ENCODE data around the gene TMEM170A. TPM values are rescaled to one million over a fixed set of nuclear protein-coding genes. Genes with fewer than 3 reads are reported as not detected.

Gene TMEM170A
- total RNA-seq, 1 experiment from 2014 or later: 10.1 TPM

- Histone ChIP-seq H3F3A (ENCODE audit: low read length, unreplicated experiment) (no peaks in the 10 kb centered on the region), H3K79me2 (ENCODE audit: low read length) (peaks cover 99% of the 10 kb centered on the region), H3K27ac (ENCODE audit: low read length) (no peak overlapping the region), H3K4me3 (ENCODE audit: low read length) (no peak overlapping the region), H3K27me3 (ENCODE audit: low read length) (no peaks in the 10 kb centered on the region), H4K20me1 (ENCODE audit: low read length) (peaks cover 13% of the 10 kb centered on the region), H3K36me3 (ENCODE audit: low read depth, low read length) (no peaks in the 10 kb centered on the region), H3K9ac (ENCODE audit: low read length) (no peak overlapping the region), H3K4me1 (ENCODE audit: insufficient read depth, low read length) (peaks cover 17% of the 10 kb centered on the region; the same call in 1 of the 2 replicates), H2AFZ (ENCODE audit: low read length) (no peak overlapping the region), H3K9me2 (replicated peaks; ENCODE audit: low read length) (no peaks in the 10 kb centered on the region), H3K9me3 (ENCODE audit: low read length) (no peaks in the 10 kb centered on the region), H3K4me2 (ENCODE audit: low read length) (no peak overlapping the region)
- BruUV-seq (replicated peaks): no TSS peak
- intact Hi-C loops (cut with micrococcal nuclease): no loop called here
- DNase-seq (no peak), ATAC-seq (no peak)
- POLR2A ChIA-PET (ENCODE audit: unreplicated experiment): no interaction called here
- TF ChIP-seq EZH2 (IDR thresholded peaks at IDR 0.05; ENCODE audit: low read length, unreplicated experiment): no peak
- TF ChIP-seq CTCF (conservative IDR thresholded peaks at IDR 0.05; ENCODE audit: low read depth, low read length): no peak
- TF ChIP-seq EZH2phosphoT487 (IDR thresholded peaks at IDR 0.05; ENCODE audit: borderline replicate concordance, low read length): no peak
- CTCF ChIA-PET: no interaction called here
Observed at GRCh38 chr16:75458439-75458838, 6.0 kb downstream of the TMEM170A start.

GRCh38 chr16:75458029-75458428 is 6.5 kb downstream of the TMEM170A start:
- DNase-seq (no peak), ATAC-seq (no peak)
- Histone ChIP-seq H3K27me3 (ENCODE audit: low read length) (no peaks in the 10 kb centered on the region), H4K20me1 (ENCODE audit: low read length) (peaks cover 13% of the 10 kb centered on the region), H3K9me2 (replicated peaks; ENCODE audit: low read length) (no peaks in the 10 kb centered on the region), H3F3A (ENCODE audit: low read length, unreplicated experiment) (no peaks in the 10 kb centered on the region), H3K27ac (ENCODE audit: low read length) (no peak overlapping the region), H3K4me3 (ENCODE audit: low read length) (no peak overlapping the region), H3K36me3 (ENCODE audit: low read depth, low read length) (no peaks in the 10 kb centered on the region), H3K9me3 (ENCODE audit: low read length) (no peaks in the 10 kb centered on the region), H3K79me2 (ENCODE audit: low read length) (peaks cover 99% of the 10 kb centered on the region), H3K4me2 (ENCODE audit: low read length) (no peak overlapping the region), H2AFZ (ENCODE audit: low read length) (no peak overlapping the region), H3K9ac (ENCODE audit: low read length) (no peak overlapping the region), H3K4me1 (ENCODE audit: insufficient read depth, low read length) (peaks cover 15% of the 10 kb centered on the region; the same call in 1 of the 2 replicates)
- BruUV-seq (replicated peaks): no TSS peak
- ChIA-PET CTCF (no interaction called here), POLR2A (ENCODE audit: unreplicated experiment) (no interaction called here)
- intact Hi-C loops (cut with micrococcal nuclease): no loop called here
- no peak for TF ChIP-seq EZH2 (IDR thresholded peaks at IDR 0.05; ENCODE audit: low read length, unreplicated experiment)
- no peak for TF ChIP-seq EZH2phosphoT487 (IDR thresholded peaks at IDR 0.05; ENCODE audit: borderline replicate concordance, low read length)
- no peak for TF ChIP-seq CTCF (conservative IDR thresholded peaks at IDR 0.05; ENCODE audit: low read depth, low read length)

GRCh38 chr16:75457485-75458021 is 6.9 kb downstream of the TMEM170A start:
- Histone ChIP-seq H3K27me3 (ENCODE audit: low read length) (no peaks in the 10 kb centered on the region), H3K4me2 (ENCODE audit: low read length) (no peak overlapping the region), H2AFZ (ENCODE audit: low read length) (no peak overlapping the region), H3K9me2 (replicated peaks; ENCODE audit: low read length) (no peaks in the 10 kb centered on the region), H4K20me1 (ENCODE audit: low read length) (peaks cover 17% of the 10 kb centered on the region), H3K79me2 (ENCODE audit: low read length) (peaks cover 99% of the 10 kb centered on the region), H3K36me3 (ENCODE audit: low read depth, low read length) (no peaks in the 10 kb centered on the region), H3K4me1 (ENCODE audit: insufficient read depth, low read length) (peaks cover 11% of the 10 kb centered on the region; the same call in 1 of the 2 replicates), H3K9me3 (ENCODE audit: low read length) (no peaks in the 10 kb centered on the region), H3K9ac (ENCODE audit: low read length) (no peak overlapping the region), H3F3A (ENCODE audit: low read length, unreplicated experiment) (no peaks in the 10 kb centered on the region), H3K27ac (ENCODE audit: low read length) (no peak overlapping the region), H3K4me3 (ENCODE audit: low read length) (no peak overlapping the region)
- intact Hi-C loops (cut with micrococcal nuclease): no loop called here
- TF ChIP-seq CTCF (conservative IDR thresholded peaks at IDR 0.05; ENCODE audit: low read depth, low read length) (no peak), EZH2 (IDR thresholded peaks at IDR 0.05; ENCODE audit: low read length, unreplicated experiment) (no peak), EZH2phosphoT487 (IDR thresholded peaks at IDR 0.05; ENCODE audit: borderline replicate concordance, low read length) (no peak)
- ChIA-PET CTCF (no interaction called here), POLR2A (ENCODE audit: unreplicated experiment) (no interaction called here)
- BruUV-seq (replicated peaks): no TSS peak
- ATAC-seq (no peak), DNase-seq (no peak)

Measured in PC-3 (cell line).